22Rv1 (cell line): ENCODE data around the gene FAM83G.

ENCODE experiments used
- ZFX ChIP-seq: fragments of 450-650 bp; IDR thresholded peaks from 2 replicates; pipeline ENCODE4 v1.6.1; 2017; ENCODE audit warnings: antibody characterized with exemption, borderline replicate concordance
- TF ChIP-seq, protein P1 (sequence below): fragments of 450-650 bp; IDR thresholded peaks from 2 replicates; pipeline ENCODE4 v1.5.1; 2017; ENCODE audit warnings: mild to moderate bottlenecking

DNA sequence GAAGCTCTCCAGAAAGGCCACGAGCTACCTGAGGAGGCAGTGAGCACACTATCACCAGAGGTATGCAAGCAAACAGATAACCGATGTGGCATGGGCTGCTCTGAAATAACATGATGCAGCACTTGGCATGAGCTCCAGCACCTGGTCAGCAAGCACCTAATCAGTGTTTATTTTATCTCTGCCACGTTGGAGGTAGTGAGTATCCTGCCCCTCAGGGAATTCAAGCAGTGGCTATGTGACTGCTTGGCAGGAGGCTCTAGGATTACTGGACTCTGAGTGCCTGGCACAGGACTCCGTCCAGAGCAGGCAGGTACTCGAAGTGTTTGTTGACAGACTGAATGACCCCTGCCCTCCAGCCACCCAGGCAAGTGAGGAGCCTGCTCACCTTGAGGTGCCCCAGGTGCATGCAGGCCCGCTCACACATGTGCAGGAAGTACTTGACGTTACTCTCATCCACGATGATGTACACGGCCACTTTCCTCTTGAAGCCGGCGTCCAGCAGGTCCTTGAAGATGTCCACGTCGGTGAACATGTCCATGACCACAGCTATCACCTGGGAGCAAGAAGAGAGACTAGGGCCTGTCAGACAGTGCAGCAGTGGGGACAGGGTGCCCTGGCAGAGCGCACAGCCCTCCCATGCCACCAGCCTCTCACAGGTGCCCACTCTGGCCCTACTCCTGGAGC, 16.6 kb downstream of the FAM83G start:
- TF ChIP-seq, protein P1, sequence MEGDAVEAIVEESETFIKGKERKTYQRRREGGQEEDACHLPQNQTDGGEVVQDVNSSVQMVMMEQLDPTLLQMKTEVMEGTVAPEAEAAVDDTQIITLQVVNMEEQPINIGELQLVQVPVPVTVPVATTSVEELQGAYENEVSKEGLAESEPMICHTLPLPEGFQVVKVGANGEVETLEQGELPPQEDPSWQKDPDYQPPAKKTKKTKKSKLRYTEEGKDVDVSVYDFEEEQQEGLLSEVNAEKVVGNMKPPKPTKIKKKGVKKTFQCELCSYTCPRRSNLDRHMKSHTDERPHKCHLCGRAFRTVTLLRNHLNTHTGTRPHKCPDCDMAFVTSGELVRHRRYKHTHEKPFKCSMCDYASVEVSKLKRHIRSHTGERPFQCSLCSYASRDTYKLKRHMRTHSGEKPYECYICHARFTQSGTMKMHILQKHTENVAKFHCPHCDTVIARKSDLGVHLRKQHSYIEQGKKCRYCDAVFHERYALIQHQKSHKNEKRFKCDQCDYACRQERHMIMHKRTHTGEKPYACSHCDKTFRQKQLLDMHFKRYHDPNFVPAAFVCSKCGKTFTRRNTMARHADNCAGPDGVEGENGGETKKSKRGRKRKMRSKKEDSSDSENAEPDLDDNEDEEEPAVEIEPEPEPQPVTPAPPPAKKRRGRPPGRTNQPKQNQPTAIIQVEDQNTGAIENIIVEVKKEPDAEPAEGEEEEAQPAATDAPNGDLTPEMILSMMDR: no peak
- no peak for TF ChIP-seq ZFX
